ENCODE measurements around the gene NLGN1.

- no peak for TF ChIP-seq CTBP2 (IDR thresholded peaks at IDR 0.05; ENCODE audit: borderline replicate concordance, insufficient read depth, insufficient read length, low read length)
- TF ChIP-seq RNF2 (IDR thresholded peaks at IDR 0.05; ENCODE audit: borderline replicate concordance, low read depth, low read length, missing control alignments, poor library complexity, severe bottlenecking), result no peak
- TF ChIP-seq EZH2 (IDR thresholded peaks at IDR 0.05; ENCODE audit: low read depth, low read length, severe bottlenecking), result no peak
- TF ChIP-seq, protein P1, sequence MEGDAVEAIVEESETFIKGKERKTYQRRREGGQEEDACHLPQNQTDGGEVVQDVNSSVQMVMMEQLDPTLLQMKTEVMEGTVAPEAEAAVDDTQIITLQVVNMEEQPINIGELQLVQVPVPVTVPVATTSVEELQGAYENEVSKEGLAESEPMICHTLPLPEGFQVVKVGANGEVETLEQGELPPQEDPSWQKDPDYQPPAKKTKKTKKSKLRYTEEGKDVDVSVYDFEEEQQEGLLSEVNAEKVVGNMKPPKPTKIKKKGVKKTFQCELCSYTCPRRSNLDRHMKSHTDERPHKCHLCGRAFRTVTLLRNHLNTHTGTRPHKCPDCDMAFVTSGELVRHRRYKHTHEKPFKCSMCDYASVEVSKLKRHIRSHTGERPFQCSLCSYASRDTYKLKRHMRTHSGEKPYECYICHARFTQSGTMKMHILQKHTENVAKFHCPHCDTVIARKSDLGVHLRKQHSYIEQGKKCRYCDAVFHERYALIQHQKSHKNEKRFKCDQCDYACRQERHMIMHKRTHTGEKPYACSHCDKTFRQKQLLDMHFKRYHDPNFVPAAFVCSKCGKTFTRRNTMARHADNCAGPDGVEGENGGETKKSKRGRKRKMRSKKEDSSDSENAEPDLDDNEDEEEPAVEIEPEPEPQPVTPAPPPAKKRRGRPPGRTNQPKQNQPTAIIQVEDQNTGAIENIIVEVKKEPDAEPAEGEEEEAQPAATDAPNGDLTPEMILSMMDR (IDR thresholded peaks at IDR 0.05; ENCODE audit: control extremely low read depth in 1 of 3, insufficient read depth in 1 of 3, low read depth in 1 of 3, low read length in 3 of 3), result no peak
- no peak for TF ChIP-seq TAF1 (IDR thresholded peaks at IDR 0.05; ENCODE audit: low read depth, low read length)
- TF ChIP-seq POLR2A (IDR thresholded peaks at IDR 0.05; ENCODE audit: control extremely low read depth in 1 of 2, low read depth in 2 of 2, low read length in 2 of 2), result no peak
- TF ChIP-seq CHD2 (IDR thresholded peaks at IDR 0.05; ENCODE audit: low read length), result no peak
- TF ChIP-seq TEAD4 (IDR thresholded peaks at IDR 0.05; ENCODE audit: low read depth, low read length), result no peak
- no peak for TF ChIP-seq SIX5 (IDR thresholded peaks at IDR 0.05; ENCODE audit: low read depth, low read length)
- TF ChIP-seq KDM1A (IDR thresholded peaks at IDR 0.05; ENCODE audit: borderline replicate concordance, low read length), result no peak
- TF ChIP-seq, protein P2, sequence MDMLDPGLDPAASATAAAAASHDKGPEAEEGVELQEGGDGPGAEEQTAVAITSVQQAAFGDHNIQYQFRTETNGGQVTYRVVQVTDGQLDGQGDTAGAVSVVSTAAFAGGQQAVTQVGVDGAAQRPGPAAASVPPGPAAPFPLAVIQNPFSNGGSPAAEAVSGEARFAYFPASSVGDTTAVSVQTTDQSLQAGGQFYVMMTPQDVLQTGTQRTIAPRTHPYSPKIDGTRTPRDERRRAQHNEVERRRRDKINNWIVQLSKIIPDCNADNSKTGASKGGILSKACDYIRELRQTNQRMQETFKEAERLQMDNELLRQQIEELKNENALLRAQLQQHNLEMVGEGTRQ (IDR thresholded peaks at IDR 0.05; ENCODE audit: low read length), result no peak
- TF ChIP-seq GABPA (IDR thresholded peaks at IDR 0.05; ENCODE audit: borderline replicate concordance, insufficient read depth, low read length), result no peak
- TF ChIP-seq POLR2AphosphoS5 (IDR thresholded peaks at IDR 0.05; ENCODE audit: low read depth, low read length), result no peak
Measured at GRCh38 chr3:173887888-173888287, 490.3 kb downstream of the NLGN1 start.
